ENCODE measurements around the gene KRTAP2-1.

- TF ChIP-seq CTCF (IDR thresholded peaks at IDR 0.05) (no peak), POLR2AphosphoS5 (IDR thresholded peaks at IDR 0.05) (no peak), POLR2A (IDR thresholded peaks at IDR 0.05) (no peak), EP300 (IDR thresholded peaks at IDR 0.05) (no peak)
These were observed 14.8 kb upstream of the KRTAP2-1 start for GRCh38 chr17:41061964-41062363.
